Non-pigmented ciliary epithelial cell (primary cell): ENCODE data around the gene DENND10.
"Not testable (repeated sequence)": the region's sequence is repeated elsewhere in the genome, so short reads cannot be mapped to it uniquely, and the experiment has no call there.

ENCODE experiments used
- DNase-seq: peaks from one replicate; pipeline ENCODE4 v3.0.0-alpha.2; 2010; ENCODE audit warnings: low read depth

DENND10 gene

GRCh38 chr10:119100434-119101238, 3.3 kb upstream of the DENND10 start:
- DNase-seq, result no peak

DNA sequence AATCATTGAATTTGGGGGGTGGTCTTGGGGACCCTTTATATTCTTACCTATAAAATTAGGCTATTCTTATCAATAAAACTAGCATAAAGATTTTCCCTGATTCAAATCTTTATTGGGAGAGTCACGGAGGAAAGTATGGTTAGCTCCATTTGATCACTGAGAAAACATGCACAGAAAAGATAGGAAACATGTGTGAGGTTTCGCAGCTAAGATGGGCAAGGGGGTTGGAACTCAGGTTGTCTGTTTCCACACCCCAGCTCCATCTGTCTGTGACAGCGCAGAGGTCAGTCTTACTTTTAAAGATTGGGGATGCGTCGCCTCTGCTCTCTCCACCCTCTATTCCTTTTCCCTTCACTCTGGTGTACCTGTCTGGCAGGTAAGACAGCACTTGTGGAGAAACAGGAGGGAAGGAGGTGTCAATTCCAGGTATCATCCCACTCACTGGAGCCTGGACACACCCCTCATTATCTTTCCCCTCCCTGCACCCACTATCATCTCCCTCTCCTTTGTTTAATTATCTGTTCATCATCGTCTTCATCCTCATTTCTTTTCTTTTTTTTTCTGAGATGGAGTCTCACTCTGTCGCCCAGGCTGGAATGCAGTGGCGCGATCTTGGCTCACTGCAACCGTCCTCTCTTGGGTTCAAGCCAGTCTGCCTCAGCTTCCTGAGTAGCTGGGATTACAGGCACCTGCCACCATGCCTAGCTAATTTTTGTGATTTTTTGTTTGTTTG, 2.4 kb upstream of the DENND10 start:
- no peak for DNase-seq

DNA sequence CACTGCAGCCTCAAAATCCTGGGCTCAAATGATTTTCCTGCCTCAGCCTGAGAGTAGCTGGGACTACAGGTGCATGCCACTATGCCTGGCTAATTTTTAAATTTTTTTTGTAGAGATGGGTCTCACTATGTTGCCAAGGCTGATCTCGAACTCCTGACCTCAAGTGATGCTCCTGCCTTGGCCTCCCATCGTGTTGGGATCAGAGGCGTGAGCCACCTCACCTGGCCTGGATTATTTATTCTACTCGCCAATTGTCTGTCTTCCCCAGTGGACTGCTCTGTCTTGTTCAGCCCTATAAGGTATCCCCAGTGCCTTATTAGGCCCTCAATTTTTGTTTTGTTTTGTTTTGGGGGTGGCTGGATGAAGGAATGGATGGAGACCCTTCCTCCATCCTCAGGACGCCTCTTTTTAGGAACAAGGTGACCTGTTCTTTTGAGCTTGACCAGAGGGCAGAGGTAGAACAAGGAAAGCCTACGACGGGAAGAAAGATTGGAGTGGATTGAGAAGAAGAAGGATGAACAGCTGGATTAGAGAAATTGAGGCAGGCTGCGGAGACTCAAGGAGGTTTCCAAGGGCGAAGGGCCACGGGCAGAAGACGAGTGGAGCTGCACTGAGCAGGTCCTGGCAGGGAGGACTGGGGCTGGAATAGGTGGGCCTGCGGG, 541 bp upstream of the DENND10 start:
- DNase-seq, result no peak

GRCh38 chr10:119104654-119105015, 722 bp downstream of the DENND10 start:
- no peak for DNase-seq

DNA sequence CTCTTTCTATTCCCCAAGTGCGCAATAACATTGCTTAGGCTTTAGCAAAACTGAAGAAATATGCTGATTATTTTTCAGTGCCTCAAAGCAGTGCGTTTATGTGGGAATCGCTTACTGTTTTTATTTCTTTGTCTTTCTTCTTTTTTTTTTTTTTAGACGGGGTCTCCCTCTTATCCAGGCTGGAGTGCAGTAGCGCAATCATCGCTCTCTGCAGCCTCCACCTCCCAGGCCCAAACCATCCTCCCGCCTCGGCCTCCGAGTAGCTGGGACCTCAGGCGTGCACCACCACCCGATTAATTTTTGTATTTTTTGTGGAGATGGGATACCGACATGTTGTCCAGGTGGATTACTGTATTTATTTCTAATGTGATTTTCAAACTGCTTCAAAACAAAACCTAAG, 1.2 kb downstream of the DENND10 start:
- no peak for DNase-seq

GRCh38 chr10:119105899-119106298, 2.0 kb downstream of the DENND10 start:
- DNase-seq, result not testable (repeated sequence)

- not testable (repeated sequence) for DNase-seq
Measured at GRCh38 chr10:119107106-119107505, 3.2 kb downstream of the DENND10 start.

- not testable (repeated sequence) for DNase-seq
Measured at GRCh38 chr10:119107771-119108170, 3.9 kb downstream of the DENND10 start.

DNA sequence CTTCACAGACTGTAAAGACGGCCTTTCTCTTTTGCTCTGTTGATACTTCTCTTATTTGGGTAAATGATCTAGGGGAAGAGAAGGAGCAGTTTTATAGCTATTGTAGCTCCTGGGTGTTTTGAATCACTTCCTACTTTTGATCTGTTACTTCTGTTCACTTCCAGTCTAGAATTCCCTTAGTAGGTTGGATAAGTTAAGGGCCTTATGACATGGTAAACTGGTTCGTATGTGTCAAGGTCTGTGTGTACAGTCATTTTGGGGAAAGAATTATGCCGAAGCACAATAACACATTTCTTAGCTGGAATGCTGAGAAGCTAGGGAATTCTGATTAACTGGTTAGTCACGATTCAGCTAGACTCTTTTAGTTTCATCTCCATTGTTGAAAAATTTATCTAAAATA, 8.1 kb downstream of the DENND10 start:
- no peak for DNase-seq

GRCh38 chr10:119113751-119114732, 10.1 kb downstream of the DENND10 start:
- DNase-seq, result no peak

GRCh38 chr10:119115926-119116325, 12.0 kb downstream of the DENND10 start:
- DNase-seq, result no peak

DNA sequence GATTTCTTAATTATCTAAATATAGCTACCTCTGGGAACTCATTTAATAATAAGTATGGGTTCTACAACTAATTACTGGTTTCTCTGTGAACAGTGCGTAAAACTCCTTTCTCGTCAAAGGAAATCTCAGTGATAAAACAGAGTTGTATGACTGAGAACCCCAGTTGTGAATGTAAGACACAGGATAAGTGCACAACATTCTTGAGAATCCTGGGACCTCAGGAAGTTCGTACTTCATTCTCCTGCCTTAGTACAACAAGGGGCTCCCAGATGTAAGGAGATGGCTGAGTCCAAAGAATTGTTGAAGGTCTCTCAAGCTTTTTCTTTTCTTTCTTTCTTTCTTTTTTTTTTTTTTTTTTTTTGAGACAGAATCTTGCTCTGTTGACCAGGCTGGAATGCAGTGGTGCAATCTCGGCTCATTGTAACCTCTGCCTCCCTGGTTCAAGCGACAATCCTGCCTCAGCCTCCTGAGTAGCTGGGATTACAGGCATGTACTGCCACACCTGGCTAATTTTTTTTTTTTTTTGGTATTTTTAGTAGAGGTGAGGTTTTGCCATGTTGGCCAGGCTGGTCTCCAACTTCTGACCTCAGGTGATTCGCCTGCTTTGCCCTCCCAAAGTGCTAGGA, 12.5 kb downstream of the DENND10 start:
- DNase-seq, result no peak

GRCh38 chr10:119118231-119118630, 14.3 kb downstream of the DENND10 start:
- no peak for DNase-seq

DNA sequence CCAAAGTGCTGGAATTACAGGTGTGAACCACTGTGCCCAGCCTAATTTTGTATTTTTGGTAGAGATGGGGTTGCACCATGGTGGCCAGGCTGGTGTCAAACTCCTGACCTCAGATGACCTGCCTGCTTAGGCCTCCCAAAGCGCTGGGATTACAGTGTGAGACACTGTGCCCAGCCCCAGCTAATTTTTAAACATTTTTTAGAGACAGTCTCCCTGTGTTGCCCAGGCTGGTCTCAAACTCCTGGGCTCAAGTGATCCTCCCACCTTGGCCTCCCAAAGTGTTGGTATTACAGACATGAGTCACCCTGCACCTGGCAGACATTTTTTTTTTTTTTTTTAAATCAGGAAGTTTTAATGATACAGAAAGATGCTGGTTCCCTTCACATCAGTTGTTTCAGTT, 15.5 kb downstream of the DENND10 start:
- no peak for DNase-seq

DNA sequence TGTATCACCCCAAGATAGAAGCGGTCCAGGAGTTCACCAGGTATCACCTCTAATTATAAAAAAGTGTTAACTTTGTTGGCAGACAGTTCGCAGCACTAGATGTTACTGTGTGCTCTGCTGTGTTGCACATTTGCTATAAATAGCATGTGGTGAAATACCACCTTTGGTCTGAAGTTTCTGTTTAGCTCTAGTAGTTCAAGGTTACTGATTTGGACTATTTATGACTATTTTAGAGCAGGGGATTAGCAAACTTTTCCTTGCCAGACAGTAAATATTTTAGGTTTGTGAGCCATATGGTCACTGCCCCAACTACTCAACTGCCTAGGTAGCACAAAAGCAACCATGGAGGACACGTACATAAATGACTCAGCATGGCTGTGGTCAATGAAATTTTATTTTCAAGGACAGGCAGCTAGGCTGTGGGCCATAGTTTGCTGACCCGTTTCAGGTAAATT, 16.5 kb downstream of the DENND10 start:
- no peak for DNase-seq

GRCh38 chr10:119120875-119121274, 17.0 kb downstream of the DENND10 start:
- no peak for DNase-seq

DNA sequence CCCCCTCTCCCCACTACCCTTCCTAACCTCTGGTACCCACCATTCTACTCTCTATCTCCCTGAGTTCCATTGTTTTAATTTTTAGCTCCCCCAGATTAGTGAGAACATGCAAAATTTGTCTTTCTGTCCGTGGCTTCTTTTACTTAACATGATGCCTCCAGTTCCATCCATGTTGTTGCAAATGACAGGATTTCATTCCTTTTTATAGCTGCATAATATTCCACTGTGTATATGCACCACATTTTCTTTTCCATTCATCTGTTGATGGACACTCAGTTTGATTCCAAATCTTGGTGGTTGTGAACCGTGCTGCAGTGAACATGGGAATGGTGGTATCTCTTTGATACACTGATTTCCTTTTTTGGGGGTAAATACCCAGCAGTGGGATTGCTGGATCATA, 22.0 kb downstream of the DENND10 start:
- no peak for DNase-seq

DNA sequence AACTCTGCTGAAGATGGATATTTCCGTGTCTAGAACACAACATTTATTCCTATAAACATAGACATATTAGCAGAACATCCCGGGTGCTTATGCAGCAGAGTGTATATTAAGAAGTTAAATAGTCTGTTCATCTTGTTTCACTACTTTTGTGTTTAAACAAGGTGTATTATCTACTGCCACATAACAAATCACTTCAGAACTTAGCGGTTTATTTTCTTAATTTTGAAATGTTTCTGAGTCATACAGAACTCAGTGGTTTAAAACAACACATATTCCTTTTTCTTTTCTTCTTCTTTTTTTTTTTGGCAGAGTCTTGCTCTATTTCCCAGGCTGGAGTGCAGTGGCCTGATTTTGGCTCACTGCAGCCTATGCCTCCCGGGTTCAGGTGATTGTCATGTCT, 25.8 kb downstream of the DENND10 start:
- DNase-seq, result no peak

DNA sequence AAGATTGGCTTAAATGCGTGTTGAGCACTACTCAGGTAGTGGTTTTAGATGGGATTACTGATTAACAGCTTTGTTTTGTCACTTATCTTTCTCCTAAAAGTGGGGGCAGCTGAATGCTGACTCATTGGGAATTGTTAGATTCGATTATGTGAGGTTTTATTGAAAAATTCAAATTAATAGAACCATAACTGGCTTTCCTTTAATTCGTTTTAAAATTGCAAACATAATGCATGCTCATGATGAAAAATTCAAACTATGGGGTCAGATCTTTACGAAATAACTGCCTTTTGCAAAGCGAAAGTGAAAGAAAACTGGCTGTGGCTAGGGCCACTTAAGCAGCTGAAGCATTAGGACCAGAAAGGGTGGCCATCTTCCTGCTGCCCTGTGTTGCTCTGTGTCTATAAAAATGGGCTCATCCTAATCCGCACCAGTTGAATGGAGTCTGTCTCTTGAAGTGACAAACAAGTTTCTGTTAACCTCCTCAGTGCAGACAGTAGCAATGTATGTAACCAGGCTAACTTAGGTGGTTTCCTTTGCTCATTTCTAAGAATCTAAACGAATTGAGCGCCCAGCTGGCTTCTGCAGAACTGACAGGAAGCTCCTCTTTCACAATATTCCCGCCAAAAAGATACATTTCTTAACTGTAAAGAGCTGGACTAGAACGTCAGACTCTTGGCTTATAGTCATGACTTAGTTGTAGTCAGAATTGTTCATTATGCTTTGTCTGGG, 27.8 kb downstream of the DENND10 start:
- DNase-seq, result no peak

- DNase-seq, result no peak
Measured at GRCh38 chr10:119132521-119133345, 28.8 kb downstream of the DENND10 start.
